Measurements from ENCODE around the gene PTPN12.

Gene PTPN12

GRCh38 chr7:77549106-77549870 lies 12.2 kb downstream of the PTPN12 start:
- DNase-seq = no peak

GRCh38 chr7:77550586-77550985 lies 13.5 kb downstream of the PTPN12 start:
- TF ChIP-seq GATA1 (IDR thresholded peaks at IDR 0.05; ENCODE audit: low read depth, low read length) (no peak), POLR2A (IDR thresholded peaks at IDR 0.05; ENCODE audit: low read length) (no peak)
- no peak for DNase-seq

More at GRCh38 chr7:77549106-77549870, 12.2 kb downstream of the PTPN12 start:
- TF ChIP-seq GATA1 (IDR thresholded peaks at IDR 0.05; ENCODE audit: low read depth, low read length) = no peak
- no peak for TF ChIP-seq POLR2A (IDR thresholded peaks at IDR 0.05; ENCODE audit: low read length)

DNA sequence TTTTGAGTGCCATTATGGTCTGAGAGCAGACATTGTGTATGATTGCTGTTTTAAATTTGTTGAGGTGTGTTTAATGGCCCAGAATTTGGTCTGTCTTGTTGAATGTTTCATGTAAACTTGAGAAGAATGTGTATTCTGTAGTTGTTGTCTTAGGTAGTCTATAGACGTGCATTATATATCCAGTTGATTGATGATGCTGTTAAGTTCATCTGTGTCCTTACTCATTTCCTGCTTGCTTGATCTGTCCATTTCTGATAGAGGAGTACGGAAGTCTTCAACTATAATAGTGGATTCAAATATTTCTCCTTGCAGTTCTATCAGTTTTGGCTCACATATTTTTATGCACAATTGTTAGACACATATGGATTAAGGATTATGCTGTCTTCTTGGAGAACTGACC lies 16.0 kb downstream of the PTPN12 start:
- TF ChIP-seq GATA1 (IDR thresholded peaks at IDR 0.05; ENCODE audit: low read depth, low read length) (no peak), POLR2A (IDR thresholded peaks at IDR 0.05; ENCODE audit: low read length) (no peak)
- DNase-seq = no peak

DNA sequence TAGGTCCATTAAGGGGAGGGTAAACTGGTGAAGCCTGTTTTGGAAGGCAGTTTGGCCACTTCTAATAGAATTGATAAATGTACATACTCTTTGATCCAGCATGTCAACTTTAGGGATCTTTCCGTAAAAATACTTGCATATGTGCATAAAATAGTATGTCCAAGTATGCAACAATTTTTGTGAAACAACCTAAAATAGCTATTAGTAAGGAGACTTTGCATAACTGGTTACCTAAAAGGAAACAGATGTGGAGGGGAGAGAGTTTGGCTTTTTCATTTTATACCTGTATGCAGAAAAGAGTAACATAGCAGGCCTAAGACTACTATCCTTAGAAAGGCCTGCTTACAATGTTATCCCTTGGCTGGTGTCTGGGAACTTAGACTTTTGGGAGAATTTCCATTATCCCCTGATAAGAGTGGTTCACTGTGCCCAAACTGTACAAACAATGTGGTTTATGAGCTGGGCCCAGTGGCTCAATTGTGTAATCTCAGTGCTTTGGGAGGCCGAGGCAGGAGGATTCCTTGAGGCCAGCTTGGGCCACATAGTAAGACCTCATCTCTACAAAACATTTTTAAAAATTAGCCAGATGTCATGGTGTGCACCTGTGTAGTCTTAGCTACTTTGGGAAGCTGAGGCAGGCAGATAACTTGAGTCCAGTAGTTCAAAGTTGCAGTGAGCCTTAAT lies 21.3 kb downstream of the PTPN12 start:
- TF ChIP-seq GATA1 (IDR thresholded peaks at IDR 0.05; ENCODE audit: low read depth, low read length) = no peak
- no peak for TF ChIP-seq POLR2A (IDR thresholded peaks at IDR 0.05; ENCODE audit: low read length)
- DNase-seq = no peak

DNA sequence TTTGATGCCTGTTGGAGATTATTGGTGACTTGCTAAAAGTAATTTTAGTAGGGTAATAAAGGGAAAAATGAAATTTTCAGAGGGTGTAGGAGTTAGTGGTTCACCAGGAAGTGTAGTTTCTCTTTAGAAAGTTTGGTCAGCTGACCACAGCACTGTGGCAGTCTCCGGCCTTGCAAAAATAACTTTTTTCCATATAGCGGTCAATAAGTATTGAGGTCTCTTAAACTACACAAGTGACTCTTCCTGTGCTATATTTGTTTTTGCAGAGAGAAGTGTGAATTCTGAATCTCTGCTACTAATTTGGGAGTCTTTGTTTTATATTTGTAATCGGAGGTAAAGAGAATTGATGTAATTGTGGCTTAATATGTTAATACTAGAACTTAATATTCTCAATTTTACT lies 24.3 kb downstream of the PTPN12 start:
- no peak for TF ChIP-seq GATA1 (IDR thresholded peaks at IDR 0.05; ENCODE audit: low read depth, low read length)
- no peak for TF ChIP-seq POLR2A (IDR thresholded peaks at IDR 0.05; ENCODE audit: low read length)
- DNase-seq = no peak

DNA sequence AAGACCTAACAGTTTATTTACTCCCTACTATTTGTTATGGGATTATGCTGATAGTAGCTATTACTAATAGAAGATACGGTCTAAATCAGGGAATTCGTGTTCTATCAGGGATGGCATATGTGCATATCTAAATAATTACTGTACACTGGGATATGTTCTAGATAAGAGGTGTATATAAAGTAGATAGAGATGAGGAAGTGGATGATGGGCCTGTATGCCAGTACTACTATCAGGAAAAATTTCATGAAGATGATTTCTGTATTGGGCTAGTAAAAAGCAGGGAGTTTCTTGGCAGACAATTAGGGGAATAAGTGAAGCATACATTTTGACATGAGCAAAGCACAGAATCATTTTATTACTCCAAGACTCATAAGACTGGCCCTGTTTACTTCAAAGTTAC lies 26.2 kb downstream of the PTPN12 start:
- TF ChIP-seq POLR2A (IDR thresholded peaks at IDR 0.05; ENCODE audit: low read length) = no peak
- no peak for TF ChIP-seq GATA1 (IDR thresholded peaks at IDR 0.05; ENCODE audit: low read depth, low read length)
- no peak for DNase-seq

DNA sequence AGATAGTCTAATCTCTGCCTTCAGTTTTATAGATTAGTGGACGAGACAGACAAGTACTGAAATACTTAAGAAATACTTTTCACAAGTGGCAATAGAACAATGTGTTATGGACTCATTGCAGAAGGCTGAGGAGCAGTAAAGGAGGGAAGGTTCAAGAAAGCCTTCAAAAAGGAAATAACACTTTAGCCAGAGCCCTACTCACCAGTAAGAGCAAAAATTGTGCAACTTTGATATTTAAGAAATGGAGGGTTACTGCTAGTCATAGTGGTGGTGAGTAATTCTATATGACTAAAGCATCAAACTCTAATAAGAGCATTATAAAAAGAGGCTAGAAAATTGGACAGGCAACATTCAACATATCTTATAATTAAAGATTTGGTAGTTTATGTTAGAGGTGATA lies 28.8 kb downstream of the PTPN12 start:
- TF ChIP-seq GATA1 (IDR thresholded peaks at IDR 0.05; ENCODE audit: low read depth, low read length) = no peak
- TF ChIP-seq POLR2A (IDR thresholded peaks at IDR 0.05; ENCODE audit: low read length) = no peak
- no peak for DNase-seq

- TF ChIP-seq GATA1 (IDR thresholded peaks at IDR 0.05; ENCODE audit: low read depth, low read length) = no peak
- no peak for TF ChIP-seq POLR2A (IDR thresholded peaks at IDR 0.05; ENCODE audit: low read length)
- no peak for DNase-seq
Measured at GRCh38 chr7:77566421-77566820, 29.3 kb downstream of the PTPN12 start.

GRCh38 chr7:77569514-77570232 lies 32.6 kb downstream of the PTPN12 start:
- DNase-seq = no peak
- TF ChIP-seq POLR2A (IDR thresholded peaks at IDR 0.05; ENCODE audit: low read length) (no peak), GATA1 (IDR thresholded peaks at IDR 0.05; ENCODE audit: low read depth, low read length) (no peak)

GRCh38 chr7:77570330-77571011 lies 33.4 kb downstream of the PTPN12 start:
- DNase-seq = no peak
- TF ChIP-seq GATA1 (IDR thresholded peaks at IDR 0.05; ENCODE audit: low read depth, low read length) (no peak), POLR2A (IDR thresholded peaks at IDR 0.05; ENCODE audit: low read length) (no peak)

DNA sequence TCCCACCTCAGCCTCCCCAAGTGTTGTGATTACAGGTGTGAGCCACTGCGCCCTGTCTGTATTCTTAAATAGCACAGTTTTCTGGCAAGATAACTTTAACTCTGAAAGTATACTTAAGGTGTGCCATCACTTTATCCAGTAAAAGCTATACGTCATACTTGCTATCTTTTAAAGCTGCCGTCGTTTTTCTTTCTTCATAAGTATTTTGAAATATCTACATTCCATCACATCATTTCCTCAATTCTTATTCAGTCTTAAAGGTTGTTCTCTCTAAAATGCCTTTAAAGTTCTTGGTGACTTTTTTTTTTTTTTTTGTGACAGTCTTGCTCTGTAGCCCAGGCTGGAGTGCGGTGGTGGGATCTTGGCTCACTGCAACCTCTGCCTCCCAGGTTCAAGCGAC lies 34.7 kb downstream of the PTPN12 start:
- no peak for DNase-seq
- TF ChIP-seq POLR2A (IDR thresholded peaks at IDR 0.05; ENCODE audit: low read length) (no peak), GATA1 (IDR thresholded peaks at IDR 0.05; ENCODE audit: low read depth, low read length) (no peak)

DNA sequence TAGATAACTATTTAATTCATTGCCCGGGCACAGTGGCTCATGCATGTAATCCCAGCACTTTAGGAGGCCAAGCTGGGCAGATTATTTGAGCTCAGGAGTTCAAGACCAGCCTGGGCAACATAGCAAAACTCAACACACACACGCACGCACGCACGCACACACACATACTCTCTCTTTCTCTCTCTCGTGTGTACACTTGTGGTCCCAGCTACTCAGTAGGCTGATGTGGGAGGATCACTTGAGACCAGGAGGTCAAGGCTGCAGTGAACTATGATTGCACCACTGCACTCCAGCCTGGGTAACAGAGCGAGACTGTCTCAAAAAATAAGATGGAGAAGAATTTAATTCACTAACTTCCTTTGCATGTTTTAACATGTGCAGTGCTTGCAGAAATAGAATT lies 38.1 kb downstream of the PTPN12 start:
- no peak for DNase-seq
- TF ChIP-seq GATA1 (IDR thresholded peaks at IDR 0.05; ENCODE audit: low read depth, low read length) (no peak), POLR2A (IDR thresholded peaks at IDR 0.05; ENCODE audit: low read length) (no peak)

GRCh38 chr7:77576856-77577255 lies 39.8 kb downstream of the PTPN12 start:
- no peak for TF ChIP-seq GATA1 (IDR thresholded peaks at IDR 0.05; ENCODE audit: low read depth, low read length)
- no peak for TF ChIP-seq POLR2A (IDR thresholded peaks at IDR 0.05; ENCODE audit: low read length)
- DNase-seq = no peak

DNA sequence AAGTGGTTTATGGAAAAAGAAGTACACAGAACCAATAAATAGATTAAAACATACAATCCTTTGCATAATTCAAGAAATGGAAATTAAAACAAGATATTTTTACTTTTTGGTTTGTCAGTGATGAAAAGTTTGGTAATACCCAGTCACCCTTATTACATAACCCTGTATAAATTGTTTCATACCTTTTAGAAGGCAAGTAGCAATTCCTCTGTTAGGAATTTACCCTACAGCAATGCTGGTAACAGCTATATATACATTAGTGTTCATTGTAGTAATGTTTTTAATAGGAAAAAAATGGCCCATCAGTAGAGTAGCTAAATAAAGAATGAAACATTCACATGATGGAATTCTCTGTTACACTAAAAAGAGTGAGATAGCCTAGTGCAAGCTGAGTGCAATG lies 42.7 kb downstream of the PTPN12 start:
- DNase-seq = no peak
- TF ChIP-seq GATA1 (IDR thresholded peaks at IDR 0.05; ENCODE audit: low read depth, low read length) (no peak), POLR2A (IDR thresholded peaks at IDR 0.05; ENCODE audit: low read length) (no peak)
